Measurements from ENCODE around the gene MROH2B. TPM values are rescaled to one million over a fixed set of nuclear protein-coding genes. Genes with fewer than 3 reads are reported as not detected.

The MROH2B gene
- total RNA-seq, 1 experiment from 2014 or later, result not detected

DNA sequence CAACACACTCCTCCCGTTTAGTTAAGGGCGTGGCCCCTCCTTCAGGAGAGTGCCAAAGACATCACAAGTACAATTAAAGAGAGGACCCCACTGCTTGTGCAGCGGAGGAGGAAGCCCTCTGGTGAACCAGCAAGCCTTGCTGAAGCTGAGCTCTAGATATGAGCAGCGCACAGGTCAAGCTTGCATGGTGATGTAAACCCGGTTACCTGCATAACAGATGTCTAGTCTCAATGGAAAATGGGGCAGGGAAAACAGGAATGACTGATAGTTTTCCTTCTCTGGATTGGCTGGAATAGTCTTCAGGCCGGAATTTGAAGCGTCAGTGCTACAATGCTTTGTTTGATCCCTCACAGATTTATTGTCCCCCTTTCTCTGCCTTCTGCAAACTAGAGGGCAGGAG, 66.2 kb downstream of the MROH2B start:
- no peak for DNase-seq
- CTCF ChIA-PET, result interaction anchor here (0.6 kb wide), 1 partner anchor 263 kb away, joined by 4 read pairs; no protein-coding TSS in a partner anchor
- TF ChIP-seq, protein P1, sequence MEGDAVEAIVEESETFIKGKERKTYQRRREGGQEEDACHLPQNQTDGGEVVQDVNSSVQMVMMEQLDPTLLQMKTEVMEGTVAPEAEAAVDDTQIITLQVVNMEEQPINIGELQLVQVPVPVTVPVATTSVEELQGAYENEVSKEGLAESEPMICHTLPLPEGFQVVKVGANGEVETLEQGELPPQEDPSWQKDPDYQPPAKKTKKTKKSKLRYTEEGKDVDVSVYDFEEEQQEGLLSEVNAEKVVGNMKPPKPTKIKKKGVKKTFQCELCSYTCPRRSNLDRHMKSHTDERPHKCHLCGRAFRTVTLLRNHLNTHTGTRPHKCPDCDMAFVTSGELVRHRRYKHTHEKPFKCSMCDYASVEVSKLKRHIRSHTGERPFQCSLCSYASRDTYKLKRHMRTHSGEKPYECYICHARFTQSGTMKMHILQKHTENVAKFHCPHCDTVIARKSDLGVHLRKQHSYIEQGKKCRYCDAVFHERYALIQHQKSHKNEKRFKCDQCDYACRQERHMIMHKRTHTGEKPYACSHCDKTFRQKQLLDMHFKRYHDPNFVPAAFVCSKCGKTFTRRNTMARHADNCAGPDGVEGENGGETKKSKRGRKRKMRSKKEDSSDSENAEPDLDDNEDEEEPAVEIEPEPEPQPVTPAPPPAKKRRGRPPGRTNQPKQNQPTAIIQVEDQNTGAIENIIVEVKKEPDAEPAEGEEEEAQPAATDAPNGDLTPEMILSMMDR (IDR thresholded peaks at IDR 0.05; ENCODE audit: unreplicated experiment), result no peak
- Mint-ChIP-seq H3K9me3 (ENCODE audit: low read depth, unreplicated experiment) (no peaks in the 10 kb centered on the region), H3K27ac (ENCODE audit: unreplicated experiment) (no peak overlapping the region), H3K4me1 (ENCODE audit: low read depth, unreplicated experiment) (no peaks in the 10 kb centered on the region), H3K4me3 (ENCODE audit: low read depth, unreplicated experiment) (no peak overlapping the region), H3K36me3 (ENCODE audit: insufficient read depth, unreplicated experiment) (no peaks in the 10 kb centered on the region), H3K27me3 (ENCODE audit: unreplicated experiment) (no peaks in the 10 kb centered on the region)
- intact Hi-C loops (cut with micrococcal nuclease; ENCODE audit: unreplicated experiment), result no loop called here
- no TSS peak for BruUV-seq (replicated peaks)

DNA sequence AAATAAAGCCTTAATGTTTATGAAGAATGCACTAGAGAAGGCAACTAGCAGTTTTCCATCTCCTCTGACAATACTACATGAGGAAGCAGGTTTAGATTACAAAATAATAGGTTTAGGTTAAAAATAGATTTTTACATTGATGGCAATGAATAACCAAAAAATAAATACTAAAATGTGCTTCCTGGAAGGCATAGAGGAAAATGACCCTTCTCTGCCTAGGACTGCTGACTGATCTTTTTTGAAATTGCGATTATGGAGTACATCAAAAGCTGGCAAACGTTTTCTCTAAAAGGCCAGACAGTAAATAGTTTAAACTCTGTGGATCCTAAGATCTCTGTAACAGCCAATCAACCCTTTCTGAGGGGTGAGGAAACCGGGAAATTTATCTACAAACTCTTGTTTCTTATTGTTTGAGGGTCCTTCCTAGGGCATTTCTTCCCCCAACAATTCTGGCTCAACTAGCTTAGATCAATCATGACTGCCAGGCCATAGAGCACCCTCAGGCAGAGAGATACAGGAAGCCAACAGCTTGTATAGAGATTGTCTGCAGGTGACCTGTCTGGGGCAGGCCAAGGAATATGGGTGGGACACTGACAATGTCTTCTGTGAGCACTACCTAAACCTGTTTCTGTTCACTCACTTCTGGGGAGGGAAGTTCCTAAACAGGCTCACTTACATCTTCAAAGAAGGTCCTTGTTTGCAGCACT, 67.3 kb downstream of the MROH2B start:
- H3K4me3 Mint-ChIP-seq (ENCODE audit: low read depth, unreplicated experiment), result no peak overlapping the region
- DNase-seq, result no peak

DNA sequence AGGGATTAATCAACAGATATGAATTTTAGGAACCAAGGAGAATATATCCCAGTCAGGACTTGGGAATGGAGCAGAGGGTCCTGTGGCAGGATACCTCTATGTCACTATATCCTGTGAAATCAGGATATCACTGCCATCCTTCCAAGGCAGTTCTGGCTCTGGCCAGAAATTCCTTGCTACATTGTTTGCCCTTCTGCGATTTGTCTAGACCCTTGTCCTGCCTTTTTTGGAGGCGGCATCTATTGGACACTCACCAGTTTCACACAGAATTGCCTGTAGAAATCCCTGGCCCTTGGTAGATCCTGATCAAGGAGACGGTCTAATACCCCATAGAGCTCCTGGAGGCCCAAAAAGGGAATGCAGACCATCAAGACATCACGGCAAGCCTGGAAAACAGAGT, 71.2 kb downstream of the MROH2B start:
- H3K36me3 Mint-ChIP-seq (ENCODE audit: insufficient read depth, unreplicated experiment), result no peaks in the 10 kb centered on the region
- no TSS peak for BruUV-seq (replicated peaks)
- no peaks in the 10 kb centered on the region for H3K4me1 Mint-ChIP-seq (ENCODE audit: low read depth, unreplicated experiment)
- TF ChIP-seq, protein P1 (IDR thresholded peaks at IDR 0.05; ENCODE audit: unreplicated experiment), result no peak
- no peaks in the 10 kb centered on the region for H3K27me3 Mint-ChIP-seq (ENCODE audit: unreplicated experiment)
- no peak overlapping the region for H3K27ac Mint-ChIP-seq (ENCODE audit: unreplicated experiment)
- CTCF ChIA-PET, result interaction anchor here (0.6 kb wide), 1 partner anchor 1253 kb away, joined by 3 read pairs; no protein-coding TSS in a partner anchor
- DNase-seq, result no peak
- H3K9me3 Mint-ChIP-seq (ENCODE audit: low read depth, unreplicated experiment), result no peaks in the 10 kb centered on the region
- no peak overlapping the region for H3K4me3 Mint-ChIP-seq (ENCODE audit: low read depth, unreplicated experiment)
- intact Hi-C loops (cut with micrococcal nuclease; ENCODE audit: unreplicated experiment), result no loop called here

More for the DNA sequence above, 67.3 kb downstream of the MROH2B start:
- Mint-ChIP-seq H3K36me3 (ENCODE audit: insufficient read depth, unreplicated experiment) (no peaks in the 10 kb centered on the region), H3K27me3 (ENCODE audit: unreplicated experiment) (no peaks in the 10 kb centered on the region), H3K9me3 (ENCODE audit: low read depth, unreplicated experiment) (no peaks in the 10 kb centered on the region), H3K27ac (ENCODE audit: unreplicated experiment) (no peak overlapping the region), H3K4me1 (ENCODE audit: low read depth, unreplicated experiment) (no peaks in the 10 kb centered on the region)
- intact Hi-C loops (cut with micrococcal nuclease; ENCODE audit: unreplicated experiment), result no loop called here
- CTCF ChIA-PET, result no interaction called here
- BruUV-seq (replicated peaks), result no TSS peak
- TF ChIP-seq, protein P1 (IDR thresholded peaks at IDR 0.05; ENCODE audit: unreplicated experiment), result no peak

DNA sequence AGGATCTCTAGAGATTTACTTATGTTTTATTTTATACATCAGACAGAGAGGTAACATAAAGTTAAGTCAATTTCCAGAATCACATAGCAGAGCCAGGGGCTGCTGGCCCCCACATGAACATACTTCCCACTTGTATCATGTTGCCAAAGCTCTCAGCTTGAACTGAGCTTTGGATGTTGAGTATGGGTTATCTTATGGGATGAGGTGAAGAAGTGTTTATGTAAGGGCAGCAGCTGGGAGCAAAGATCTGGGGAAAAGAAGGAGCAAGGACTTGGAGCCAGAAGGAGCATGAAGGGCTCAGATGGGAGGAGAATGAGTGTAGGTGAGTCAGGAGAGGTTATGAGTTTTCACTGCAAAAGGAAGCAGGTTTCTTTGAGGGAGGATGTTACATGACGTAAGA, 72.0 kb downstream of the MROH2B start:
- no peaks in the 10 kb centered on the region for H3K9me3 Mint-ChIP-seq (ENCODE audit: low read depth, unreplicated experiment)
- H3K36me3 Mint-ChIP-seq (ENCODE audit: insufficient read depth, unreplicated experiment), result no peaks in the 10 kb centered on the region
- intact Hi-C loops (cut with micrococcal nuclease; ENCODE audit: unreplicated experiment), result no loop called here
- no peaks in the 10 kb centered on the region for H3K4me1 Mint-ChIP-seq (ENCODE audit: low read depth, unreplicated experiment)
- H3K27me3 Mint-ChIP-seq (ENCODE audit: unreplicated experiment), result no peaks in the 10 kb centered on the region
- no TSS peak for BruUV-seq (replicated peaks)
- TF ChIP-seq, protein P1 (IDR thresholded peaks at IDR 0.05; ENCODE audit: unreplicated experiment), result no peak
- H3K27ac Mint-ChIP-seq (ENCODE audit: unreplicated experiment), result no peak overlapping the region
- no peak overlapping the region for H3K4me3 Mint-ChIP-seq (ENCODE audit: low read depth, unreplicated experiment)
- no peak for DNase-seq
- CTCF ChIA-PET, result no interaction called here
